IPS-15b (cell line): ENCODE data around the gene ZBTB16.

Experiments used
- H3K27me3 ChIP-seq: one replicate; pipeline ENCODE4 v1.6.1; 2013; ENCODE audit warnings: low read length; ENCODE audit not compliant: control insufficient read depth, insufficient read depth
- H3K36me3 ChIP-seq: one replicate; pipeline ENCODE4 v1.6.1; 2013; ENCODE audit warnings: low read length; ENCODE audit not compliant: control insufficient read depth, insufficient read depth
- H3K4me1 ChIP-seq: one replicate; pipeline ENCODE4 v1.6.1; 2013; ENCODE audit warnings: mild to moderate bottlenecking, low read length; ENCODE audit not compliant: control insufficient read depth, insufficient read depth
- H3K4me3 ChIP-seq: one replicate; pipeline ENCODE4 v1.5.1; 2013; ENCODE audit warnings: low read depth, low read length
- H3K9ac ChIP-seq: one replicate; pipeline ENCODE4 v1.6.1; 2013; ENCODE audit warnings: low read depth, mild to moderate bottlenecking, low read length
- H3K9me3 ChIP-seq: one replicate; pipeline ENCODE4 v1.6.1; 2013; ENCODE audit warnings: mild to moderate bottlenecking, low read length; ENCODE audit not compliant: control insufficient read depth, insufficient read depth

ZBTB16 gene

DNA sequence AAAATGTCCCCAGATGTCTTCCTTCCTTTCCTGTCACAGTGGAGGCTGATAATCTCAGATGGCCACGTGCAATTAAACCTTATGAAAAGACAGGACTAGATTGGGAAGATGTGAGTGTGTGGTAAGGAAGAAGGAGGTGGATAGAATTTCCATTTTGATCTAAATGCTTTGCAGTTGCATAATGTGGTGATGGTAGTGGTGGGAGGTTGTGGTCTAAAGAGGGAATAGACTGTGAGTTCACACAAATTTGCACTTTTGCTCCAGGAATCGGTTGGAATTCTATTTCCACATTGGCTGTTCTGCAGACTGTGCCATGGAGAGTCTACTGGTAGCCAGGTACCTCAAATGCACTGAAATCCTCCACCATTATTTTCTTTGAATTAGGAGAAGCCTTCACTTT lies 93.3 kb downstream of the ZBTB16 start:
- no peak overlapping the region for H3K9ac ChIP-seq
- no peaks in the 10 kb centered on the region for H3K27me3 ChIP-seq
- no peaks in the 10 kb centered on the region for H3K9me3 ChIP-seq
- no peak overlapping the region for H3K4me3 ChIP-seq
- no peaks in the 10 kb centered on the region for H3K36me3 ChIP-seq
- no peaks in the 10 kb centered on the region for H3K4me1 ChIP-seq

DNA sequence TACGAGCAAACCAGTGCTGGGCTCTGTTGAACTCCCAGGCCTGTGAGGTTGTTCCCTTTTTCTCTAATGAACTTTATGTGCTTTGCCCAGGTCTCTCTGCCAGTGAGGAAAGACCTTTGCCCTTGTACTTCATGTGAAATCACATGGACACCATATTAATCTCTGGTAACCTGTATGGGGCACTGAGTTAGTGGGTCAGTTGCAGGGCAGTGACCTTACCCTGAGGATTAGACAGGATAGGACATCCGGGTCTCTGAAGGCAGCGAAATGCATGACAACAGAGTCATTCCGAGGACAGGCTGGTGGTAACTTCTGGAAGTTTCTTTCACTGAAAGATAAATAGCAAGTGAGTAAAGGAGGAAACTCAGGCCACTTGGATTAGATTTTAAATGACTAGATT lies 93.7 kb downstream of the ZBTB16 start:
- H3K4me1 ChIP-seq = no peaks in the 10 kb centered on the region

DNA sequence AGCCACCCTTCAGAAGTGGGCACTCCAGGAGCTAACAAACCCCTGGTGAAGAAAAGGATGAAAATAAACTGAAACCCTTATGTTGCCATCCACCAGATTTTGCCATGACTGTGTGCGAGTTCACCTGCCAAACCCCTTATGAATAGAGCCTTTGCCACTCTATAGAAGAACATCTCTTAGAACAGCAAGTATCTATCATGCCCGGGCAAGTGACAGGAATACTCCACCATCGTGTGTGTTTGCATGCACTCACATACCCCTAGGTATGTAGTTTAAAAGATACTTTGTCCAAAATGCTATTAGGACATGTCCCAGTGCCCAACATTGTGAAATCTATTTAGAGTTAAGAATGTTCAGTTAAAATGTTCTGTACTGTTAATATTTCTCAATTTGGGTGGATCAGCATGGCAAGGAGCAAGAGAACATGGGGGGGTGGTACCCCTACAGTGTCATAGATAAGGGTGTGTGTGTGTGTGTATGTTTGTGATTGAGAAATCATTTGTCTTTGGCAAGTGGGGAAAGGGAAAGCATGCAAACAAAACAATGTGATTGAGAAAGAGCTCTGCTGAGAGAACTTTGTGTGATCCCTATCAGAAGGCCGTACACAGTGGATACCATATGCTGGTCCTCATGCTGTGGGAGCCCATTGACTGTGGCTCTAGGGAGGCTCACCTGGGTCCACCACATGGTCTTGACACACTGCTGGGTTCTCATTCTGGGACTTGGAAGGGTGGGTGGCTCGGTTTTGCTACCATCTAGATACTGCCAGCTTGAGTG lies 94.9 kb downstream of the ZBTB16 start:
- no peaks in the 10 kb centered on the region for H3K4me1 ChIP-seq
- H3K9ac ChIP-seq = no peak overlapping the region
- no peaks in the 10 kb centered on the region for H3K9me3 ChIP-seq
- no peaks in the 10 kb centered on the region for H3K27me3 ChIP-seq
- H3K4me3 ChIP-seq = no peak overlapping the region
- no peaks in the 10 kb centered on the region for H3K36me3 ChIP-seq

More for the DNA sequence above, 93.7 kb downstream of the ZBTB16 start:
- Histone ChIP-seq H3K4me3 (no peak overlapping the region), H3K9me3 (no peaks in the 10 kb centered on the region), H3K36me3 (no peaks in the 10 kb centered on the region), H3K9ac (no peak overlapping the region), H3K27me3 (no peaks in the 10 kb centered on the region)

DNA sequence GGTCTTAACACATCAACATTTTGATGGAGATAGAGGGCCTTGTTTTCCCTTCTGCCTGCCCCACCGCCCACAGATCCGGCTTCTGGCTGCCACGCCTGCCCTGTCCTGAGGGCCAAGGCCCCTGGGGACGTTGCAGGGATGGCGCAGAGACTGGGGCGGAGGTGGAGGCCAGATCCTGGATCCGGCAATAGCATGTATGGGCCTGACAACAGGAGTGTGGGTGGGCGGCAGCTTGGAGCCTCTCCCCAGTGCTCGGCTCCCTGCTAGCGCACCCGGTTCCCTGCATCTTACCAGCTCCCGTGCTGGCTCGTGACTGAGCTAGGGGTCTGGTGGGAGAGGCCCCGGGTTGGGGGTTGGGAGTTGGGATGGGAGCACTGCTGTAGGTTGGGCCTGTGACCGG lies 95.6 kb downstream of the ZBTB16 start:
- H3K4me3 ChIP-seq = no peak overlapping the region
- H3K27me3 ChIP-seq = no peaks in the 10 kb centered on the region
- H3K9ac ChIP-seq = no peak overlapping the region
- no peaks in the 10 kb centered on the region for H3K4me1 ChIP-seq
- H3K9me3 ChIP-seq = no peaks in the 10 kb centered on the region
- no peaks in the 10 kb centered on the region for H3K36me3 ChIP-seq

DNA sequence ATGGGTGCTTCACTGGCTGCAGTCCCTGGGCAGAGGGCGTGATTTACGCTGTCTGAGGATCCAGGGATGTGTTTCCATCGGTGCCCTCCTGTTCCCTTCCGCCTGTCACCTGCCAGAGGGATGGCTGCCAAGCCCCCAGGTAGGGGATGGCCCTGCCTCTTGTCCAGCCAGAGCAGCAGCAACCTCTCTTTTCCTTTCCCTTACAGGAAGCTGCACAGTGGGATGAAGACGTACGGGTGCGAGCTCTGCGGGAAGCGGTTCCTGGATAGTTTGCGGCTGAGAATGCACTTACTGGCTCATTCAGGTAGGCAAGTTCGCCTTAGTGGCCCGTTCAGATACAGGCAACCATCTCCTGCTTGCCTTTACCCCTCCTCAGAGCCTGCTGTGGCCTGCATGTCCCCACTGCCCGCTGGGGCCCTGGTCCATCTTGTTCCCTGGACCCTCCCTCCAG lies 96.6 kb downstream of the ZBTB16 start:
- Histone ChIP-seq H3K9me3 (no peaks in the 10 kb centered on the region), H3K4me3 (no peak overlapping the region), H3K4me1 (peaks cover 2% of the 10 kb centered on the region), H3K27me3 (no peaks in the 10 kb centered on the region), H3K9ac (no peak overlapping the region), H3K36me3 (no peaks in the 10 kb centered on the region)

DNA sequence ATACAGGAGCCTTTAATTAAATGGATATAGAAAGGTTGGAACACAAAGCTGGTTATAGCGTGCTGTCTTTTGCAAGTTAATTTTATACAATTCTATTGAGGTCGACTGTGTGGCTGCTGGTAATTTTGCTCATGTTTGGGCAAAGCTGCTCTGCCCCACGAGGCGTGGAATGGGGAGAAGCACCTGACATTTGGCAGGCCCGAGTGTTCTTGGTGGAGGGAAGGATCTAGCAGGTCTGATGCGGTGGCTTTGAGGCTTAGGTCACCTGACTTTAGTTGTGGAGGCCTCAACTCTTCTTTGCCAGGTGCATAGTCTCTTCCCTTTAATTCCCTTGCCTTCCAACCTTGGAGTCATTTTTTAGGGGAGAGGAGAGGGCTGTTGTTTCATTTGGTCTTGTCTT lies 97.3 kb downstream of the ZBTB16 start:
- peaks cover 2% of the 10 kb centered on the region for H3K4me1 ChIP-seq
- H3K9me3 ChIP-seq = no peaks in the 10 kb centered on the region
- no peak overlapping the region for H3K9ac ChIP-seq
- no peak overlapping the region for H3K4me3 ChIP-seq
- no peaks in the 10 kb centered on the region for H3K36me3 ChIP-seq
- H3K27me3 ChIP-seq = no peaks in the 10 kb centered on the region

DNA sequence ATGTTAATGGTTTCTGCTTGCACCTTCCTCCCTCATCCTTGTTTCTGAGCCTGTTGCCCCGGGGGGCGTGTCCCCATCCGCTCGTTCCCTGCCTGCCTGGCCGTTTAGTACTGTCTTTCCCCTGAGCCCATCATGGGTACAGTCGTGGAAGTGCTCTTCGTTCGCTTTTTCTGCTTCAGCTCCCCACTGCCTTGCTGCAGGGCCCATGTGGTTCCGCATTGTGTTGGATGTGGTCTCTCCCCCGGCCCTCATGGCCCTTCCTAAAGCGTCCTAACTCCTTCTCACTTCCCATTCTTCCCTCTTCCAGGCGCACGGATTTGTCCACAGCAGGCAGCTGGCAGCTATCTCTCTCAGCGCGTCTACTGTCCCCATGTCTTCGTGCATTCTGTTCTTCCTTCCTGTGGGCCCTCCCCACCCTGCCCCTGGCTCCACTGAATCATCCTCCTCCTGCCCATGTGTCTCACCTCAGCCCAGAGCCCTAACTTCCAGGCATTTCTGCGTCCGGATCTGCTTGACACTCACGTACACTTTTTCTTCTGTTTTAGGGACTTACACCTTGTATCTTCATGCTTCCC lies 98.1 kb downstream of the ZBTB16 start:
- Histone ChIP-seq H3K9ac (no peak overlapping the region), H3K4me1 (peaks cover 2% of the 10 kb centered on the region), H3K36me3 (no peaks in the 10 kb centered on the region), H3K9me3 (no peaks in the 10 kb centered on the region), H3K4me3 (no peak overlapping the region), H3K27me3 (no peaks in the 10 kb centered on the region)

DNA sequence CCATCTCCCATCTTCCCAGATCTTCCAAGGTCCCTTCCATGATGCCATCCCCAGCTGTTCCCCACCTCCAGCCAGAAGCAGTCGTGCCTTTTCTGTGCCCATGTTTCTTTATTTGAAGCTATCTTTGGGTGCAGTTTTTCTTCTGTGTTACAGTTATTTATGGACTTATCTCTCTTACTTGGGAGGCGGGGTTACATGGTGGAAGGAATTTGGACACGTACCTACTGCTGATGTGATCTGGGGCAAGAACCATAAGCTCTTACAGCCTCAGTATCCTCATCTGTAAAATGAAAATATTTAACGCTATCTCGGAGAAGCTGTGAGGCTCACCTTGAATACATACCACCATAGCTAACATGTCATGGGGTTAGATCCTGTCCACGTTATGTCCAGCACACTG lies 98.9 kb downstream of the ZBTB16 start:
- Histone ChIP-seq H3K9me3 (no peaks in the 10 kb centered on the region), H3K27me3 (no peaks in the 10 kb centered on the region), H3K4me1 (peaks cover 2% of the 10 kb centered on the region), H3K4me3 (no peak overlapping the region), H3K36me3 (no peaks in the 10 kb centered on the region), H3K9ac (no peak overlapping the region)

DNA sequence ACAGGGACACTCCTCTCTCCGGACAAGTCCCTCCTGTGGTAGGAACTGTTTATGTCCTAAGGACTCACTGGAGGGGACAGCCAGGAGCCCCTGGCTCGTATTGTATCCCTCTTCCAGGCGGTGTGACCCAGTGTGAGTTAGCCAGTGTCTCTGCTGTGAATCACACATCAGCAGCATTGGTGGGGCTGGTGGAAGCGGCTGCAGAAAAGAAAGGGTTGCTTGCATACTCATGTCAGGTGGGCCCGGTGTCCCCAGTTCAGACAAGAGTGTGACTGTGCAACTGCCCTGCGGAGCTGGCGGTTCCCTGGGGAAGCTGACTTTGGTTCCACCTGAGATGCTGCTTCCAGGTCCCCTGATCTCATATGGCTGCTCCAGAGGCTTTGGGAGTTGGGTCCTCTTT lies 99.4 kb downstream of the ZBTB16 start:
- no peaks in the 10 kb centered on the region for H3K36me3 ChIP-seq
- no peak overlapping the region for H3K9ac ChIP-seq
- H3K4me3 ChIP-seq = no peak overlapping the region
- H3K4me1 ChIP-seq = peaks cover 2% of the 10 kb centered on the region
- H3K9me3 ChIP-seq = no peaks in the 10 kb centered on the region
- no peaks in the 10 kb centered on the region for H3K27me3 ChIP-seq

DNA sequence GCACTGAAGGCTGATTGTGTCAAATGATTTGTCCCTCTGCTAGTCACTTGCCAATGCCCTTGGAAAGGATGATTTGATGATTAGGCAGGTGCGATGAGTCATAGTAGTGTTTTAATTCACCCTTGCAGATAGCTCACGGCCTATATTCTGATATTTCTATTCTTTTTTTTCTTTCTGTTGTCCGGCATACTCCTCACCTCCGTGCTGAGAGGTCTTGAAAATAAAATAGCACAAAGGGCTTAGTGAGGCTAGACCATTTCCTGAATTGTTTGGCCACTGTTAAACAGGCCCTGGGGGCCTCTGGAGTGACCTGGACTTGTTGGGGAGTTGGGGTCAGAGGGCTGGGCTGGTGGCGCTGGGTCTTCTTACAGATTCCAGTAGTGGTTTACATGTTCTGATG lies 99.8 kb downstream of the ZBTB16 start:
- Histone ChIP-seq H3K36me3 (no peaks in the 10 kb centered on the region), H3K9ac (no peak overlapping the region), H3K27me3 (no peaks in the 10 kb centered on the region), H3K4me1 (peaks cover 2% of the 10 kb centered on the region), H3K9me3 (no peaks in the 10 kb centered on the region), H3K4me3 (no peak overlapping the region)

DNA sequence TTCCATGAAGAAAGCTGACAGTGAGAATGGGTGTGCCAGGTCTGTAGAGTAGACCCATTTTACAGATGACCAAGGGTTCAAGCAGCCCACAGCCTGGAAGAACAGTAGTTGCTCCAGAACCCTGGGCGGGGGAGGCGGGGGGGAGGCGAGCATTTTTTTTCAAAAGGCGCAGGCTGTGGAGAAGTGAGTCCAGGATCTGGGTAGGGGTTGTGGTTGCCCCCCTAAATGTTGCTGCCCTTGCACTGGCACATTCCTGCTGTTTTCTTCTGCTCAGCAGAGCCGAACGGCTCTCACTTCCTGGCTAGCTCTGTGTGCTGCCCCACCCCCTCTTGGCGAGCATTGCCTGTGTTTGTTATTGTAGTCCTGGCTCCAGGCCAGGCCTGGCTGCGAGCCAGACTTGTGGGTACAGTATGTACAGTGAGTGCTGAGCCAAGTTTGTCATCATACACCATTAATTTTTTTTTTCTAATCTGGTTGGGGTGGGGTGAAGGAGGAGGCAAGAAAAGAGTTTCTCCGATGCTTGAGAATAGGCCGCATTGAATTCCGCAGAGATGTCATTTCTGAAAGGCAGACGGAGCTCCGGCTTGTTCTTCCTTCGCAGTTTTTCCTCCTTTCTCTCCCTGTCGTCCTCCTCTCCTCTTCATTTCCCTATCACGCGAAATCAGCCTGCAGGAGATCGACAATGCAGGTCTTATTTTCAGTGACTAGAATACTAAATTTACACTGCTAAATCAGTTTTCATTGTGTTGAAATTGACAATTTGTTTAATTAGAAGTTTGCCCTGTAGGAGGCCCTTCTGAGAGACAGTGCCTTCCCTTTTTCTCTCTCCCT lies 100.5 kb downstream of the ZBTB16 start:
- no peak overlapping the region for H3K9ac ChIP-seq

More for the DNA sequence above, 100.5 kb downstream of the ZBTB16 start:
- H3K4me3 ChIP-seq = no peak overlapping the region
- no peaks in the 10 kb centered on the region for H3K27me3 ChIP-seq
- H3K36me3 ChIP-seq = no peaks in the 10 kb centered on the region
- no peaks in the 10 kb centered on the region for H3K9me3 ChIP-seq
- peaks cover 2% of the 10 kb centered on the region for H3K4me1 ChIP-seq
